ENCODE measurements around the gene PROP1.

PROP1 gene

GRCh38 chr5:177994063-177994462 lies 2.0 kb downstream of the PROP1 start:
- Histone ChIP-seq H3K4me3 (ENCODE audit: low read depth, low read length) (no peak overlapping the region), H3K4me1 (ENCODE audit: control insufficient read depth, insufficient read depth, low read length) (no peaks in the 10 kb centered on the region), H3K9me3 (ENCODE audit: control insufficient read depth, insufficient read depth, low read depth, low read length) (no peaks in the 10 kb centered on the region), H3K27ac (ENCODE audit: extremely low read depth, low read depth, low read length) (no peak overlapping the region), H3K36me3 (ENCODE audit: control insufficient read depth in 2 of 2, insufficient read depth in 1 of 2, low read length in 2 of 2) (no peaks in the 10 kb centered on the region)
- CTCF ChIA-PET: interaction anchor here (0.7 kb wide), 1 partner anchor 68 kb away, joined by 3 read pairs; no protein-coding TSS in a partner anchor
- POLR2A ChIA-PET: no interaction called here
- no peak for TF ChIP-seq ZNF530 (tag by site-specific recombination; IDR thresholded peaks at IDR 0.05; ENCODE audit: low read depth)
- no peak for TF ChIP-seq ZNF571 (tag by site-specific recombination; IDR thresholded peaks at IDR 0.05)
- no peak for TF ChIP-seq ZNF362 (tag by site-specific recombination; IDR thresholded peaks at IDR 0.05)

- no peaks in the 10 kb centered on the region for H3K4me1 ChIP-seq (ENCODE audit: control insufficient read depth, insufficient read depth, low read length)
- TF ChIP-seq ZNF211 (tag by site-specific recombination; IDR thresholded peaks at IDR 0.05; ENCODE audit: low read depth) (no peak), ZNF623 (tag by site-specific recombination; IDR thresholded peaks at IDR 0.05) (no peak), ZNF624 (tag by site-specific recombination; IDR thresholded peaks at IDR 0.05) (no peak), REST (tag by site-specific recombination; IDR thresholded peaks at IDR 0.05) (no peak)
- no peaks in the 10 kb centered on the region for H3K36me3 ChIP-seq (ENCODE audit: control insufficient read depth in 2 of 2, insufficient read depth in 1 of 2, low read length in 2 of 2)
- H3K27ac ChIP-seq (ENCODE audit: extremely low read depth, low read depth, low read length): no peak overlapping the region
- no peak overlapping the region for H3K4me3 ChIP-seq (ENCODE audit: low read depth, low read length)
- ChIA-PET POLR2A (no interaction called here), CTCF (interaction anchor here (0.7 kb wide), 1 partner anchor 21 kb away, joined by 3 read pairs; no protein-coding TSS in a partner anchor)
- no peaks in the 10 kb centered on the region for H3K9me3 ChIP-seq (ENCODE audit: control insufficient read depth, insufficient read depth, low read depth, low read length)
Measured at GRCh38 chr5:177992466-177992865, 3.6 kb downstream of the PROP1 start.

- Histone ChIP-seq H3K36me3 (ENCODE audit: control insufficient read depth in 2 of 2, insufficient read depth in 1 of 2, low read length in 2 of 2) (no peaks in the 10 kb centered on the region), H3K27ac (ENCODE audit: extremely low read depth, low read depth, low read length) (no peak overlapping the region), H3K4me1 (ENCODE audit: control insufficient read depth, insufficient read depth, low read length) (no peaks in the 10 kb centered on the region), H3K9me3 (ENCODE audit: control insufficient read depth, insufficient read depth, low read depth, low read length) (no peaks in the 10 kb centered on the region), H3K4me3 (ENCODE audit: low read depth, low read length) (no peak overlapping the region)
- TF ChIP-seq ZNF121 (tag by site-specific recombination; IDR thresholded peaks at IDR 0.05): no peak
- no peak for TF ChIP-seq ZBTB11 (tag by site-specific recombination; conservative IDR thresholded peaks at IDR 0.05; ENCODE audit: low read depth)
- ChIA-PET POLR2A (interaction anchor here (0.7 kb wide), 1 partner anchor 215 kb away, joined by 3 read pairs; the partner anchor contains the start of gene HNRNPAB), CTCF (interaction anchor here (0.6 kb wide), 2 partner anchors 9 to 1689 kb away, joined by 3 to 4 read pairs; no protein-coding TSS in a partner anchor)
Measured at GRCh38 chr5:177988989-177989625, 6.9 kb downstream of the PROP1 start.
